K562 (cell line): ENCODE measurements around the gene FKBP15. TPM values are rescaled to one million over a fixed set of nuclear protein-coding genes. Genes with fewer than 3 reads are reported as not detected.
A peak's percentile ranks its signal among the peaks of the same experiment; 100 is the strongest.

ENCODE experiments used
- ARID1B ChIP-seq: fragments of 450-650 bp; IDR thresholded peaks from 2 replicates; pipeline ENCODE4 v1.6.1; 2016; ENCODE audit warnings: antibody characterized with exemption, mild to moderate bottlenecking, inconsistent platforms
- ARID3A ChIP-seq: IDR thresholded peaks from 2 replicates; pipeline ENCODE4 v1.6.1; 2012; ENCODE audit warnings: low read depth, low read length, improper control_type of control experiment, borderline replicate concordance
- ASH1L ChIP-seq: fragments of 450-650 bp; IDR thresholded peaks from 2 replicates; pipeline ENCODE4 v1.6.1; 2018; ENCODE audit warnings: borderline replicate concordance, mild to moderate bottlenecking, low read depth; ENCODE audit not compliant: partially characterized antibody
- HLTF ChIP-seq: fragments of 450-650 bp; IDR thresholded peaks from 2 replicates; pipeline ENCODE4 v1.6.1; 2016
- KAT7 ChIP-seq: sonication (generic); formaldehyde crosslinking; IDR thresholded peaks from 2 replicates; pipeline ENCODE4 v1.8.0; 2022; ENCODE audit warnings: missing genetic modification reagents, mild to moderate bottlenecking, borderline replicate concordance
- U2AF1 ChIP-seq: fragments of 200-400 bp; formaldehyde crosslinking; optimal IDR thresholded peaks from 2 replicates; pipeline ENCODE3; 2017; ENCODE audit warnings: mild to moderate bottlenecking, low read depth, low read length, moderate library complexity
- ZBTB33 ChIP-seq: sonication (generic); formaldehyde crosslinking; IDR thresholded peaks from 2 replicates; pipeline ENCODE4 v1.8.1; 2023; ENCODE audit warnings: mild to moderate bottlenecking, missing genetic modification reagents
- ZBTB49 ChIP-seq: sonication (generic); formaldehyde crosslinking; IDR thresholded peaks from 2 replicates; pipeline ENCODE4 v1.8.0; 2022; ENCODE audit warnings: missing genetic modification reagents, mild to moderate bottlenecking, borderline replicate concordance
- ZNF239 ChIP-seq: fragments of 250-450 bp; sonication (Bioruptor Pico); IDR thresholded peaks from 2 replicates; pipeline ENCODE4 v1.4.0; 2020; ENCODE audit warnings: mild to moderate bottlenecking
- polyA plus RNA-seq, 8 experiments: library from polyadenylated mRNA; depleted of rRNA in 4 of 8; stranded (reverse) in 5 of 8; unstranded in 3 of 8; fragments of >200 nt; fragmentation: Nextera tagmentation in 2 of 8; fragmentation: Illumina TruSeq in 1 of 8; extraction: Ambion mirVana in 2 of 8; extraction: Trizol in 1 of 8; gene quantifications; 2 replicates each; pipeline versions ENCODE4 v1.2.1 to v1.2.3, GENCODE V29; 2011 to 2014; ENCODE audit warnings: inconsistent platforms in 1 of 8, missing spikeins in 1 of 8
- total RNA-seq, 7 experiments: library from RNA; depleted of rRNA in 6 of 7; stranded (reverse); fragments of >200 nt in 6 of 7; fragmentation: Illumina TruSeq in 2 of 7; extraction: Trizol in 2 of 7; gene quantifications; 2 replicates each; pipeline versions ENCODE4 v1.2.1 to v1.2.3, GENCODE V29; 2011 to 2021; ENCODE audit warnings: low replicate concordance in 1 of 7
- TF ChIP-seq, protein P1 (sequence below), 2 experiments: fragments of 450-650 bp in 1 of 2; sonication (generic) in 1 of 2; formaldehyde crosslinking; conservative IDR thresholded peaks; 2 replicates each; pipeline versions ENCODE4 v1.4.0 to v1.8.1; 2020 to 2022; ENCODE audit warnings: mild to moderate bottlenecking in 1 of 2, missing genetic modification reagents in 1 of 2
- TF ChIP-seq, protein P2 (sequence below): fragments of 250-450 bp; sonication (Bioruptor Pico); IDR thresholded peaks from 2 replicates; pipeline ENCODE4 v1.8.0; 2022; ENCODE audit warnings: moderate library complexity, mild to moderate bottlenecking, inconsistent platforms
- TF ChIP-seq, protein P3 (sequence below): fragments of 250-450 bp; sonication (Bioruptor Pico); IDR thresholded peaks from 2 replicates; pipeline ENCODE4 v1.4.0; 2020; ENCODE audit warnings: mild to moderate bottlenecking, moderate library complexity

Gene FKBP15
- total and polyA plus RNA-seq, 9 of the 15 experiments (the other 6 are each of a cell fraction or from before 2014, with no cell fraction given), result 8.7 to 38.0 (median 18.9) TPM

DNA sequence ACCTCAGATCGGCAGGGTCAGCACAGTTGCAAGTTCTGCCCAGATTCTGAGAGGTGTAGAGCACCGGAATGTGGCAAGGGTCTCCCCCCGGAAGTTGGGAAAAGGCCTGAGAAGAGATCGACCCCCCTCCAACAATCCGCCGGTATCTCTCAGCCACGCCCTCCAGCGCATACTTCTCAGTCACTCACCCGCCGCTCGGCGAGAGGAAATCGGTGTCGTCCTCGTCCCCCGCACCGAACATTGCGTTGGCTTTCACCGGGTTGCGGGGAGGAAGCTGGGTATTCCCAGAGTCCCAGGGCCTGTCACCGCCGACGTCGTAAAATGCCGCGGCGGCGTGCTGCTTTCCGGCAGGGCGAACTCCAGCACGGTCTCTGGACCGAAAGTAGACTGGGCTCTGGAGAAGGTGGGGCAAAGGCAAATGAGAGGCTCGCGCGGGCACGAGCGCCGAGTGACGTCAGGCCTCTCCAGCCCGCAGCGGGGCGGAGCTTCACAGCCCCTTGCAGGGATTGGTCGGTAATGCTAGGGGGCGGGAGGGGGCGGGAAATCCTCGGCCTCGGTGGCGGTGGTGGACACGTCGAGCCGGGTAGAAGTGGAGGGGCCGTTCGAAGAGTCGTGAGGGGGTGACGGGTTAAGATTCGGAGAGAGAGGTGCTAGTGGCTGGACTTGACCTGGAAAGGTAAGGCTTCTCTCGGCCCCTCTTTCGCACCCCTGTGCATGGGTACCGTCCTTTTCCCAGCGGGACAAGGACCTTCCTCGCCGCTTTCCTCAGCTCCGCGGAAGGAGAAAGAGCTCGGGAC is at the start of gene FKBP15, which contains the start of gene SLC31A1 (continued):
- TF ChIP-seq ARID3A (no peak), ZNF239 (CRISPR knock-in tag) (no peak), ZBTB49 (no peak), ARID1B (no peak; the same call in 1 of the 2 replicates), HLTF (peak; percentile 43; the same call in 1 of the 2 replicates), KAT7 (no peak; the same call in 1 of the 2 replicates), ZBTB33 (CRISPR knock-in tag) (no peak), ASH1L (no peak), U2AF1 (no peak)
- TF ChIP-seq, protein P1, sequence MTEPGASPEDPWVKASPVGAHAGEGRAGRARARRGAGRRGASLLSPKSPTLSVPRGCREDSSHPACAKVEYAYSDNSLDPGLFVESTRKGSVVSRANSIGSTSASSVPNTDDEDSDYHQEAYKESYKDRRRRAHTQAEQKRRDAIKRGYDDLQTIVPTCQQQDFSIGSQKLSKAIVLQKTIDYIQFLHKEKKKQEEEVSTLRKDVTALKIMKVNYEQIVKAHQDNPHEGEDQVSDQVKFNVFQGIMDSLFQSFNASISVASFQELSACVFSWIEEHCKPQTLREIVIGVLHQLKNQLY (CRISPR knock-in tag; conservative IDR thresholded peaks at IDR 0.05), result no peak
- TF ChIP-seq, protein P2, sequence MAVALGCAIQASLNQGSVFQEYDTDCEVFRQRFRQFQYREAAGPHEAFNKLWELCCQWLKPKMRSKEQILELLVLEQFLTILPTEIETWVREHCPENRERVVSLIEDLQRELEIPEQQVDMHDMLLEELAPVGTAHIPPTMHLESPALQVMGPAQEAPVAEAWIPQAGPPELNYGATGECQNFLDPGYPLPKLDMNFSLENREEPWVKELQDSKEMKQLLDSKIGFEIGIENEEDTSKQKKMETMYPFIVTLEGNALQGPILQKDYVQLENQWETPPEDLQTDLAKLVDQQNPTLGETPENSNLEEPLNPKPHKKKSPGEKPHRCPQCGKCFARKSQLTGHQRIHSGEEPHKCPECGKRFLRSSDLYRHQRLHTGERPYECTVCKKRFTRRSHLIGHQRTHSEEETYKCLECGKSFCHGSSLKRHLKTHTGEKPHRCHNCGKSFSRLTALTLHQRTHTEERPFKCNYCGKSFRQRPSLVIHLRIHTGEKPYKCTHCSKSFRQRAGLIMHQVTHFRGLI, result no peak
- TF ChIP-seq, protein P3, sequence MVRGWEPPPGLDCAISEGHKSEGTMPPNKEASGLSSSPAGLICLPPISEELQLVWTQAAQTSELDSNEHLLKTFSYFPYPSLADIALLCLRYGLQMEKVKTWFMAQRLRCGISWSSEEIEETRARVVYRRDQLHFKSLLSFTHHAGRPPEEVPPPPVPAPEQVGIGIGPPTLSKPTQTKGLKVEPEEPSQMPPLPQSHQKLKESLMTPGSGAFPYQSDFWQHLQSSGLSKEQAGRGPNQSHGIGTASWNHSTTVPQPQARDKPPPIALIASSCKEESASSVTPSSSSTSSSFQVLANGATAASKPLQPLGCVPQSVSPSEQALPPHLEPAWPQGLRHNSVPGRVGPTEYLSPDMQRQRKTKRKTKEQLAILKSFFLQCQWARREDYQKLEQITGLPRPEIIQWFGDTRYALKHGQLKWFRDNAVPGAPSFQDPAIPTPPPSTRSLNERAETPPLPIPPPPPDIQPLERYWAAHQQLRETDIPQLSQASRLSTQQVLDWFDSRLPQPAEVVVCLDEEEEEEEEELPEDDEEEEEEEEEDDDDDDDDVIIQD (CRISPR knock-in tag), result no peak
- TF ChIP-seq, all 486 proteins: peak for 120
